Kidney capillary endothelial cell (primary cell): ENCODE data around the gene ADARB1.

ENCODE experiments used
- DNase-seq: peaks from one replicate; pipeline ENCODE4 v3.0.0-alpha.2; 2018; ENCODE audit warnings: low spot score

Gene ADARB1

DNA sequence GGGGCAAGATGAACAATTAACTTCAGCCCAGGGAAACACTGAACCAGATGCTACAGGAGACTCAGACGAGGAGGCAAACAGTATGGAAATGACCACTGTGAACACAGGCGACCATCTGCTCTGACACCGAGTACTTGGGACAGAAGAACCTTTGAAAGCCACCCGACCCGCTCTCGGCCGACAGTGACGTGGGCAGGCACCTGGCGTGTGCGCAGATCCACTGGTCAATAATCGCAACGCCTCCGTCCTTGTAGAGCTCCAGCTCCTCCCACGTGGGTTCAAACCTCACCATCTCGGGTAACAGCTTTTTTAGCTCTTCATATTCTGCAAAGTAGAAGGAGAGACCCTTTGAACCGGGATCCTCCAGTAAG is 193.0 kb downstream of the ADARB1 start:
- DNase-seq = no peak

DNA sequence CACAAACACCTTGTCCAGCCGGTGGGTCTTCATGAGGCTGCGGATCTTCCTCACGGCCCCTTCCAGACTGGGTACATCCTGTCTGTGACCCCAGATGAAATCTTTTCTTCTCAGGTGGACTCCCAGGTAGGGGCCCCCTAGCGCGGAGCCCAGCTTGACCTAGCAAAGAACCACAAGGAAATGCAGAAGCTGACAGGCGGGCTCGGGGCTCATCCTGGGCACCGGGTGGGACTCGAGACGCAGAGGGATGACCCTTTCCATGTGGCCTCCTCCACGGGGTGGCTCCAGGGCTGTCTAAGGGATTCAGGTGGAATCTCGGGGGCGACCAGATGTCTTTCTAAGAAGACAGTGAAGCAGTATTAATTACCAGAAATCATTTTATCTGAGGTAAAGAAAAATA is 195.5 kb downstream of the ADARB1 start:
- DNase-seq = no peak

DNA sequence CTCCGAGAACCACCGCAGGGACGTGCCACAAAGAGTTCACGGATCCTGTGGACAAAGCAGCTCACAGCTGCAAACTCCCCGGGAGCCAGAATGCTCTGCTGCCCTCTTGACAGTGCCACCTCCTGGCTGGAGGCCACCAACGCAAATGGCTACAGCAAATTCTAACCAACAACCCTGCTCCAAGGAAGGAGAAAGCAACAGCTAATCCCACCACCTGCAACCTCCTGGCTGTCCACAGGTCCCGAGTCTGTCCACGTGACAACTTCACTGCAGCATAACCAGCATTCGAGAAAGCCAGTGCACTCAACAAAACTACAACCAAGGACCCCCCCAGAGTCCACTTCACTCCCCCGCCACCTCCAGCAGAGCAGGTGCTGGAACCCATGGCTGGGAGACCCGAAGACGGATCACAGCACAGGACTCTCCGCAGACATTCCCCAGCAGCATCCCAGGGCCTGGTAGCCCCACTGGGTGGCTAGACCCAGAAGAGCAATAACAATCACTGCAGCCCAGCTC is 196.0 kb downstream of the ADARB1 start:
- DNase-seq = no peak
